IMR-90 (cell line): ENCODE measurements around the gene RAD21L1.

Experiments used
- BHLHE40 ChIP-seq: fragments of 150-350 bp; IDR thresholded peaks from 2 replicates; pipeline ENCODE4 v1.6.1; 2016; ENCODE audit warnings: mild to moderate bottlenecking, low read depth, low read length
- CEBPB ChIP-seq: IDR thresholded peaks from 2 replicates; pipeline ENCODE4 v1.6.1; 2012; ENCODE audit warnings: low read depth, low read length, improper control_type of control experiment
- FOS ChIP-seq: fragments of 150-350 bp; IDR thresholded peaks from 2 replicates; pipeline ENCODE4 v1.6.1; 2016; ENCODE audit warnings: low read depth, low read length
- MAFK ChIP-seq: IDR thresholded peaks from 2 replicates; pipeline ENCODE4 v1.6.1; 2012; ENCODE audit warnings: low read depth, low read length, improper control_type of control experiment
- MAZ ChIP-seq: IDR thresholded peaks from 2 replicates; pipeline ENCODE4 v1.6.1; 2012; ENCODE audit warnings: low read depth, mild to moderate bottlenecking, low read length, improper control_type of control experiment, moderate library complexity, borderline replicate concordance
- MXI1 ChIP-seq: IDR thresholded peaks from 2 replicates; pipeline ENCODE4 v1.6.1; 2012; ENCODE audit warnings: low read depth, mild to moderate bottlenecking, low read length, moderate library complexity, borderline replicate concordance
- NFE2L2 ChIP-seq: fragments of 150-350 bp; IDR thresholded peaks from 2 replicates; pipeline ENCODE4 v1.6.1; 2016; ENCODE audit warnings: low read depth, mild to moderate bottlenecking, low read length
- POLR2A ChIP-seq: IDR thresholded peaks from 2 replicates; pipeline ENCODE4 v1.6.1; 2012; ENCODE audit warnings: mild to moderate bottlenecking, low read depth, low read length
- RAD21 ChIP-seq: IDR thresholded peaks from 2 replicates; pipeline ENCODE4 v1.6.1; 2012; ENCODE audit warnings: low read length, improper control_type of control experiment
- RFX5 ChIP-seq: IDR thresholded peaks from 2 replicates; pipeline ENCODE4 v1.8.0; 2012; ENCODE audit warnings: low read depth, mild to moderate bottlenecking, low read length, moderate library complexity
- SMC3 ChIP-seq: fragments of 150-350 bp; IDR thresholded peaks from 2 replicates; pipeline ENCODE4 v1.6.1; 2016; ENCODE audit warnings: low read depth, mild to moderate bottlenecking, antibody characterized with exemption, low read length, moderate library complexity
- TF ChIP-seq, protein P1 (sequence below): conservative IDR thresholded peaks from 2 replicates; pipeline ENCODE4 v1.5.1; 2012; ENCODE audit warnings: mild to moderate bottlenecking, low read depth, low read length, improper control_type of control experiment
- TF ChIP-seq, protein P2 (sequence below): fragments of 150-350 bp; IDR thresholded peaks from 2 replicates; pipeline ENCODE4 v1.6.1; 2016; ENCODE audit warnings: low read depth, mild to moderate bottlenecking, low read length, moderate library complexity, borderline replicate concordance

GRCh38 chr20:1184260-1184637 lies 41.6 kb upstream of the RAD21L1 start:
- TF ChIP-seq POLR2A (no peak), CEBPB (no peak), MXI1 (no peak), SMC3 (no peak), BHLHE40 (no peak), MAZ (no peak), RAD21 (no peak), FOS (no peak), RFX5 (no peak), MAFK (no peak), NFE2L2 (no peak)
- TF ChIP-seq, protein P1, sequence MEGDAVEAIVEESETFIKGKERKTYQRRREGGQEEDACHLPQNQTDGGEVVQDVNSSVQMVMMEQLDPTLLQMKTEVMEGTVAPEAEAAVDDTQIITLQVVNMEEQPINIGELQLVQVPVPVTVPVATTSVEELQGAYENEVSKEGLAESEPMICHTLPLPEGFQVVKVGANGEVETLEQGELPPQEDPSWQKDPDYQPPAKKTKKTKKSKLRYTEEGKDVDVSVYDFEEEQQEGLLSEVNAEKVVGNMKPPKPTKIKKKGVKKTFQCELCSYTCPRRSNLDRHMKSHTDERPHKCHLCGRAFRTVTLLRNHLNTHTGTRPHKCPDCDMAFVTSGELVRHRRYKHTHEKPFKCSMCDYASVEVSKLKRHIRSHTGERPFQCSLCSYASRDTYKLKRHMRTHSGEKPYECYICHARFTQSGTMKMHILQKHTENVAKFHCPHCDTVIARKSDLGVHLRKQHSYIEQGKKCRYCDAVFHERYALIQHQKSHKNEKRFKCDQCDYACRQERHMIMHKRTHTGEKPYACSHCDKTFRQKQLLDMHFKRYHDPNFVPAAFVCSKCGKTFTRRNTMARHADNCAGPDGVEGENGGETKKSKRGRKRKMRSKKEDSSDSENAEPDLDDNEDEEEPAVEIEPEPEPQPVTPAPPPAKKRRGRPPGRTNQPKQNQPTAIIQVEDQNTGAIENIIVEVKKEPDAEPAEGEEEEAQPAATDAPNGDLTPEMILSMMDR: no peak
- TF ChIP-seq, protein P2, sequence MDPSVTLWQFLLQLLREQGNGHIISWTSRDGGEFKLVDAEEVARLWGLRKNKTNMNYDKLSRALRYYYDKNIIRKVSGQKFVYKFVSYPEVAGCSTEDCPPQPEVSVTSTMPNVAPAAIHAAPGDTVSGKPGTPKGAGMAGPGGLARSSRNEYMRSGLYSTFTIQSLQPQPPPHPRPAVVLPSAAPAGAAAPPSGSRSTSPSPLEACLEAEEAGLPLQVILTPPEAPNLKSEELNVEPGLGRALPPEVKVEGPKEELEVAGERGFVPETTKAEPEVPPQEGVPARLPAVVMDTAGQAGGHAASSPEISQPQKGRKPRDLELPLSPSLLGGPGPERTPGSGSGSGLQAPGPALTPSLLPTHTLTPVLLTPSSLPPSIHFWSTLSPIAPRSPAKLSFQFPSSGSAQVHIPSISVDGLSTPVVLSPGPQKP: no peak
